MM.1S (cell line): ENCODE measurements around the gene FEM1A.

Experiments used
- CTCF ChIP-seq: fragments of 300-600 bp; sonication (generic); IDR thresholded peaks from 2 replicates; pipeline ENCODE4 v1.5.1; 2016; ENCODE audit warnings: antibody characterized with exemption, low read length, mixed read lengths
- EZH2phosphoT487 ChIP-seq: fragments of 300-600 bp; sonication (generic); IDR thresholded peaks from 2 replicates; pipeline ENCODE4 v1.6.1; 2018; ENCODE audit warnings: antibody characterized with exemption, low read length

DNA sequence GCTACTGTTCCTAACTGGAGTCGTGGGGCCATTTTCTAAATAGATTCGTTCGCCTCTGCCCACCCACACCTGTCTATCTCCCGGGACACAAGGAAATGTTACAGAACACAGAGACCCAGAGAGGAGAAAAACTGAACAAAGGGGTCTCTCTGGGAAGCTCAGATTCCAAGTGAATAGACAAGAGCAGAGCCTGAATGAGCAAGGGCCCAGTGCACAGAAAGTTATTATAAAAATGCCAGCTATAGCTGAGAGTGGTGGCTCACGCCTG lies 27.2 kb upstream of the FEM1A start:
- TF ChIP-seq CTCF (no peak), EZH2phosphoT487 (no peak)
